ENCODE results near the gene GSG1L2. TPM values are rescaled to one million over a fixed set of nuclear protein-coding genes. Genes with fewer than 3 reads are reported as not detected.
"Not testable (repeated sequence)": the region's sequence is repeated elsewhere in the genome, so short reads cannot be mapped to it uniquely, and the experiment has no call there.

Gene GSG1L2
- total and polyA plus RNA-seq, 2 donors (not counting 3 experiments of a cell fraction or from before 2014, with no cell fraction given), result not detected

GRCh38 chr17:9784544-9784943, 37.3 kb downstream of the GSG1L2 start:
- BruUV-seq (replicated peaks), result no TSS peak
- ChIA-PET CTCF (no interaction called here), POLR2A (no interaction called here)
- no peaks in the 10 kb centered on the region for H3K79me2 ChIP-seq (ENCODE audit: control insufficient read depth, insufficient read depth, low read length)
- intact Hi-C loops (cut with micrococcal nuclease) (no loop called here), dilution Hi-C loops (cut with MboI; ENCODE audit: extremely low pct_ligation_motif_present, low sequenced_read_pairs) (no loop called here)
- H3K27me3 ChIP-seq (ENCODE audit: control insufficient read depth in 2 of 2, insufficient read depth in 2 of 2, low read length in 2 of 2), result no peaks in the 10 kb centered on the region
- no peaks in the 10 kb centered on the region for H3K4me1 ChIP-seq (ENCODE audit: control insufficient read depth, extremely low read depth, insufficient read depth, low read length)
- H3K36me3 ChIP-seq (ENCODE audit: control insufficient read depth in 2 of 2, extremely low read depth in 1 of 2, insufficient read depth in 2 of 2, low read length in 2 of 2), result no peaks in the 10 kb centered on the region
- no peak overlapping the region for H3K4me2 ChIP-seq (ENCODE audit: insufficient read depth, low read length)
- no peaks in the 10 kb centered on the region for H4K20me1 ChIP-seq (replicated peaks; ENCODE audit: control insufficient read depth, extremely low read depth, insufficient read depth, low read length)
- no peak overlapping the region for H3K9ac ChIP-seq (replicated peaks; ENCODE audit: extremely low read depth, insufficient read depth, low read length)
- H3K27ac ChIP-seq (ENCODE audit: insufficient read depth, low read depth, low read length), result no peak overlapping the region
- peaks cover 2% of the 10 kb centered on the region for H3K9me3 ChIP-seq (replicated peaks; ENCODE audit: control insufficient read depth, insufficient read depth, low read length)
- TF ChIP-seq CTCF (IDR thresholded peaks at IDR 0.05; ENCODE audit: extremely low read depth in 1 of 2, insufficient read depth in 1 of 2, low read depth in 1 of 2, low read length in 2 of 2) (no peak), MAX (IDR thresholded peaks at IDR 0.05; ENCODE audit: insufficient read depth, insufficient read length) (no peak), FOS (IDR thresholded peaks at IDR 0.05; ENCODE audit: borderline replicate concordance, insufficient read depth, low read length) (no peak), POLR2AphosphoS5 (IDR thresholded peaks at IDR 0.05; ENCODE audit: insufficient read depth, low read depth, low read length) (no peak)
- no peak for FAIRE-seq
- H3K9me1 ChIP-seq (replicated peaks; ENCODE audit: control insufficient read depth, extremely low read depth, insufficient read depth, low read length), result no peaks in the 10 kb centered on the region
- no peak overlapping the region for H2AFZ ChIP-seq (ENCODE audit: low read depth, low read length)
- DNase-seq (ENCODE audit: low read depth, low spot score), result no peak
- no peak overlapping the region for H3K4me3 ChIP-seq (replicated peaks in 1 of 3; ENCODE audit: insufficient read depth in 1 of 3, low read depth in 1 of 3, low read length in 3 of 3)

- dilution Hi-C loops (cut with MboI; ENCODE audit: extremely low pct_ligation_motif_present, low sequenced_read_pairs); FAIRE-seq: not testable (repeated sequence)
These were observed 38.4 kb downstream of the GSG1L2 start for GRCh38 chr17:9783465-9783864.

More at GRCh38 chr17:9783465-9783864, 38.4 kb downstream of the GSG1L2 start:
- H3K27me3 ChIP-seq (ENCODE audit: control insufficient read depth in 2 of 2, insufficient read depth in 2 of 2, low read length in 2 of 2); H3K36me3 ChIP-seq (ENCODE audit: control insufficient read depth in 2 of 2, extremely low read depth in 1 of 2, insufficient read depth in 2 of 2, low read length in 2 of 2); H3K9me1 ChIP-seq (replicated peaks; ENCODE audit: control insufficient read depth, extremely low read depth, insufficient read depth, low read length); POLR2A ChIA-PET; CTCF ChIA-PET; H3K9me3 ChIP-seq (replicated peaks; ENCODE audit: control insufficient read depth, insufficient read depth, low read length); H3K79me2 ChIP-seq (ENCODE audit: control insufficient read depth, insufficient read depth, low read length); BruUV-seq (replicated peaks); H3K9ac ChIP-seq (replicated peaks; ENCODE audit: extremely low read depth, insufficient read depth, low read length); DNase-seq (ENCODE audit: low read depth, low spot score); H3K4me2 ChIP-seq (ENCODE audit: insufficient read depth, low read length); H3K4me3 ChIP-seq (replicated peaks in 1 of 3; ENCODE audit: insufficient read depth in 1 of 3, low read depth in 1 of 3, low read length in 3 of 3); H3K4me1 ChIP-seq (ENCODE audit: control insufficient read depth, extremely low read depth, insufficient read depth, low read length); H3K27ac ChIP-seq (ENCODE audit: insufficient read depth, low read depth, low read length); intact Hi-C loops (cut with micrococcal nuclease); H2AFZ ChIP-seq (ENCODE audit: low read depth, low read length); H4K20me1 ChIP-seq (replicated peaks; ENCODE audit: control insufficient read depth, extremely low read depth, insufficient read depth, low read length): not testable (repeated sequence)
